Ascending aorta (tissue), 2 donors: ENCODE data around the gene ALG14. TPM values are rescaled to one million over a fixed set of nuclear protein-coding genes. Genes with fewer than 3 reads are reported as not detected.

Experiments used
- DNase-seq, 2 donors: peaks; one replicate each; pipeline ENCODE4 v3.0.0-alpha.2; 2019; ENCODE audit warnings: low spot score in 2 of 2
- H3K27ac ChIP-seq, 2 donors: fragments of 200-600 bp; sonication (generic); one replicate each; pipeline ENCODE4 v1.5.1; 2016 to 2017; ENCODE audit warnings: mild to moderate bottlenecking in 1 of 2
- H3K27me3 ChIP-seq: fragments of 200-600 bp; sonication (generic); one replicate; pipeline ENCODE4 v1.5.1; 2017
- H3K36me3 ChIP-seq, 2 donors: fragments of 200-600 bp; sonication (generic); one replicate each; pipeline ENCODE4 v1.5.1; 2016
- H3K4me1 ChIP-seq, 2 donors: fragments of 200-600 bp; sonication (generic); one replicate each; pipeline ENCODE4 v1.5.1; 2016 to 2017; ENCODE audit warnings: mild to moderate bottlenecking in 1 of 2
- H3K4me3 ChIP-seq, 2 donors: fragments of 200-600 bp; sonication (generic); one replicate each; pipeline ENCODE4 v1.5.1; 2016 to 2017; ENCODE audit warnings: mild to moderate bottlenecking in 1 of 2
- H3K9me3 ChIP-seq, 2 donors: fragments of 200-600 bp; sonication (generic); one replicate each; pipeline ENCODE4 v1.5.1; 2016
- intact Hi-C: fragments of 100-400 bp; cut with DNase I; formaldehyde crosslinking; loops from one replicate; pipeline ENCODE4 v1.15.1; 2023
- total RNA-seq: library from RNA; depleted of rRNA; stranded (reverse); fragments of >200 nt; gene quantifications from one replicate; pipeline ENCODE4 v1.1.0, GENCODE V29; 2016
- TF ChIP-seq, protein P1 (sequence below), 3 experiments: fragments of 200-600 bp in 2 of 3; fragments of 450-650 bp in 1 of 3; sonication (generic) in 2 of 3; IDR thresholded peaks; one replicate each; pipeline ENCODE4 v1.5.1; 2016 to 2019; ENCODE audit warnings: antibody characterized with exemption in 3 of 3, mild to moderate bottlenecking in 1 of 3, moderate library complexity in 1 of 3

ALG14 gene
- total RNA-seq, 1 donor from 2014 or later: not detected

DNA sequence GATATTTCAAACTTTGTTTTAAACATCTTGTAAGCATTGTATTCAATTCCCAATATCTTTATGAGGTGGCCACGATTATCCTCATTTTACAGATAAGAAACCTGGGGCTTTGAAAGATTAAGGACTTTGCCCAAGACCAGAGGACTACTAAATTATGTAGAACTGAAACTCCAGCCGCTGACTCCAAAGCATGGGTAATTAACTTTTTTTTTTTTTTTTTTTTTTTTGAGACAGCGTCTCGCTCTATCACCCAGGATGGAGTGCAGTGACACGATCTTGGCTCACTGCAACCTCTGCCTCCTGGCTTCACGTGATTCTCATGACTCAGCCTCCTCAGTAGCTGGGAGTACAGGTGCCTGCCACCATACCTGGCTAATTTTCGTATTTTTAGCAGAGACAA is 68.7 kb downstream of the ALG14 start:
- H3K9me3 ChIP-seq: no peaks in the 10 kb centered on the region
- H3K4me1 ChIP-seq: peaks cover 0 to 10% of the 10 kb centered on the region in 2 donors
- intact Hi-C loops: no loop called here
- TF ChIP-seq, protein P1, sequence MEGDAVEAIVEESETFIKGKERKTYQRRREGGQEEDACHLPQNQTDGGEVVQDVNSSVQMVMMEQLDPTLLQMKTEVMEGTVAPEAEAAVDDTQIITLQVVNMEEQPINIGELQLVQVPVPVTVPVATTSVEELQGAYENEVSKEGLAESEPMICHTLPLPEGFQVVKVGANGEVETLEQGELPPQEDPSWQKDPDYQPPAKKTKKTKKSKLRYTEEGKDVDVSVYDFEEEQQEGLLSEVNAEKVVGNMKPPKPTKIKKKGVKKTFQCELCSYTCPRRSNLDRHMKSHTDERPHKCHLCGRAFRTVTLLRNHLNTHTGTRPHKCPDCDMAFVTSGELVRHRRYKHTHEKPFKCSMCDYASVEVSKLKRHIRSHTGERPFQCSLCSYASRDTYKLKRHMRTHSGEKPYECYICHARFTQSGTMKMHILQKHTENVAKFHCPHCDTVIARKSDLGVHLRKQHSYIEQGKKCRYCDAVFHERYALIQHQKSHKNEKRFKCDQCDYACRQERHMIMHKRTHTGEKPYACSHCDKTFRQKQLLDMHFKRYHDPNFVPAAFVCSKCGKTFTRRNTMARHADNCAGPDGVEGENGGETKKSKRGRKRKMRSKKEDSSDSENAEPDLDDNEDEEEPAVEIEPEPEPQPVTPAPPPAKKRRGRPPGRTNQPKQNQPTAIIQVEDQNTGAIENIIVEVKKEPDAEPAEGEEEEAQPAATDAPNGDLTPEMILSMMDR (IDR thresholded peaks at IDR 0.05): no peak
- DNase-seq: no peak
- no peaks in the 10 kb centered on the region for H3K27me3 ChIP-seq
- H3K27ac ChIP-seq: no peak overlapping the region
- no peaks in the 10 kb centered on the region for H3K36me3 ChIP-seq
- no peak overlapping the region for H3K4me3 ChIP-seq

DNA sequence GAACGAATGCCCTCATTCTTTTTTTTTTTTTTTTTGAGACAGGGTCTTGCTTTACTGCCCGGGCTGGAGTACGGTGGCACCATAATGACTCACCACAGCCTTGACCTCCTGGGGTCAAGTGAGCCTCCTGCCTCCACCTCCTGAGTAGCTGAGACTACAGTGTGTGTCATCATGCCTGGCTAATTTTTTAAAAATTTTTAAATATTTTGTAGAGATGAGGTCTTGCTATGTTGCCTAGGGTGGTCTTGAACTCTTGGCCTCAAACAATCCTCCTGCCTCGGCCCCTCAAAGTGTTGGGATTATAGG is 69.4 kb downstream of the ALG14 start:
- intact Hi-C loops: no loop called here
- no peak overlapping the region for H3K4me3 ChIP-seq
- H3K27ac ChIP-seq: no peak overlapping the region
- H3K36me3 ChIP-seq: no peaks in the 10 kb centered on the region
- H3K4me1 ChIP-seq: peaks cover 0 to 10% of the 10 kb centered on the region in 2 donors
- H3K27me3 ChIP-seq: no peaks in the 10 kb centered on the region
- no peaks in the 10 kb centered on the region for H3K9me3 ChIP-seq
- no peak for DNase-seq
- TF ChIP-seq, protein P1 (IDR thresholded peaks at IDR 0.05): no peak

- Histone ChIP-seq H3K27ac (peak overlapping the region; percentile 23 to 45), H3K27me3 (no peaks in the 10 kb centered on the region), H3K4me1 (peaks cover 0 to 10% of the 10 kb centered on the region in 2 donors), H3K4me3 (peak overlapping the region in 1 of 2 donors; percentile 7), H3K36me3 (no peaks in the 10 kb centered on the region), H3K9me3 (no peaks in the 10 kb centered on the region)
- intact Hi-C loops: no loop called here
- no peak for DNase-seq
- TF ChIP-seq, protein P1 (IDR thresholded peaks at IDR 0.05): no peak
These were observed 70.0 kb downstream of the ALG14 start for GRCh38 chr1:95002540-95003432.

GRCh38 chr1:95002164-95002539 is 70.6 kb downstream of the ALG14 start:
- no peak for DNase-seq
- H3K27ac ChIP-seq: peak overlapping the region; percentile 23 to 45
- TF ChIP-seq, protein P1 (IDR thresholded peaks at IDR 0.05): no peak

DNA sequence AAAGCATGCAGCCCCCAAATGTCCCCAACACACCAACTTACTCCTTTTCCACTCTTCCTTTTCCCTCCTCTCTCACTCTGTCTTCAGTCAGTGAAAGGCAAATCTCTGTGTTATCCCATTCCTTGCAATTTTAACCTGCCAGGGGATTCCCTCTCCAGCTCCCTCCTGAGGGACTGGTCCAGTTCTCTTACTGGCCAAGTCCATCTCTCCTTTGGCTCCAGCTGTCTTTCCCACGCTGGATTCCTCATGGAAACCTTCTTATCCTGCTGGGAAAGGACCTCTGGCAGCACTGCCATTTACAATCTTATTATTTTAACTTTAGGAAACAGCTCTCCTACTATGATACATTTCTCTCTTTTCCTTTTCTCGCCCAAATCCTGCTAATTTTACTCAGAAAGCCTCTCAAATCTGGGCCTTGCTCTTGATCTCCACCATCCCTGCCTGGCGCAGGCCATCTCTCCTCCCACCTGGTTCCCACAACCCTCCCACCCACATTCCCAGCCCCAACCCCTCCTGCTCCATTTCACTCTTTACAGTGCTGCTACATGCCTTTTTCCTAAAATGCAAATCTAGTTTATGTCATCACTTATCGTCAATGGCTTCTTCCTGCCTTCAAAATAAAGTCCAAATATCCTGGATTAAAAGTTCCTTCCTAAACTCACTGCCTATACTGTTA is 73.2 kb downstream of the ALG14 start:
- Histone ChIP-seq H3K4me1 (peaks cover 0 to 12% of the 10 kb centered on the region in 2 donors), H3K9me3 (no peaks in the 10 kb centered on the region), H3K27ac (no peak overlapping the region), H3K4me3 (no peak overlapping the region), H3K36me3 (no peaks in the 10 kb centered on the region), H3K27me3 (no peaks in the 10 kb centered on the region)
- no peak for DNase-seq
- TF ChIP-seq, protein P1 (IDR thresholded peaks at IDR 0.05): no peak
- intact Hi-C loops: no loop called here

More at GRCh38 chr1:95002164-95002539, 70.6 kb downstream of the ALG14 start:
- peaks cover 0 to 10% of the 10 kb centered on the region in 2 donors for H3K4me1 ChIP-seq
- no peaks in the 10 kb centered on the region for H3K27me3 ChIP-seq
- H3K9me3 ChIP-seq: no peaks in the 10 kb centered on the region
- H3K36me3 ChIP-seq: no peaks in the 10 kb centered on the region
- H3K4me3 ChIP-seq: peak overlapping the region in 1 of 2 donors; percentile 7
- intact Hi-C loops: no loop called here
